Endothelial cell of coronary artery (primary cell): ENCODE measurements around the gene DLG1. TPM values are rescaled to one million over a fixed set of nuclear protein-coding genes. Genes with fewer than 3 reads are reported as not detected.

ENCODE experiments used
- total RNA-seq: library from RNA; depleted of rRNA; stranded (reverse); fragments of >200 nt; gene quantifications from 2 replicates; pipeline ENCODE4 v1.2.3, GENCODE V29; 2014

The DLG1 gene
- total RNA-seq: 42.2 and 97.8 TPM in 2 replicates

DNA sequence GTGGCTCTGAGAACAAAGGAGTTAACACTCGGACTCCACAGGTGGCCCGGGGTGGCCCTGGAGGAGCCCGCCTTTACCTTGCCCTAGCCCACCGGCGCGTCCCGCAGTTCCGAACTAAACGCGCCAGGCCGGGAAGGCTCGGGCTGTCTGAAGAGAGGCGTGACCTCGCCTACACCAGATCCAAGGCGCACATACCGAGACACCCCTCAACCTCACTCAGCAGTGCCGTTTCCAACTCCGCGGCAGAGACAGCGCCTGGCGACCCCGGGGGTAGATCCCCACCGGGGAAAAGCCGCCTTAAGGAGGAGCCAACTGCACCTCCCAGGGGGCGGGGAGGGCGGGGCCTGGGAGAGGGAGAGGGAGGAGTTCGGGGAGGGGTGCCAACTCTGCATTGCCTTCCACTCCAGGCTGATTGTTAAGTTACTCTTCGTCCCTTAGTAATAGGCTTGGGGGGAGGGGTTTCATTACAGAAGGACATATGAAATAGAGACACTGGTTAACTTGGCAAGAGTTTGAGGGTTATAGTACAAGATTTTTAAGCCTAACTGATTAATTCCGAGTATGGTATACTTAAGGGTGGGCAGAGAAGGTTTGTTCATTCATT lies at the start of gene DLG1:
DLG1 (minus strand) TSS at position 272 of the 604 bp plus-strand sequence. CDS start 1,408 bp downstream, outside the sequence.

DNA sequence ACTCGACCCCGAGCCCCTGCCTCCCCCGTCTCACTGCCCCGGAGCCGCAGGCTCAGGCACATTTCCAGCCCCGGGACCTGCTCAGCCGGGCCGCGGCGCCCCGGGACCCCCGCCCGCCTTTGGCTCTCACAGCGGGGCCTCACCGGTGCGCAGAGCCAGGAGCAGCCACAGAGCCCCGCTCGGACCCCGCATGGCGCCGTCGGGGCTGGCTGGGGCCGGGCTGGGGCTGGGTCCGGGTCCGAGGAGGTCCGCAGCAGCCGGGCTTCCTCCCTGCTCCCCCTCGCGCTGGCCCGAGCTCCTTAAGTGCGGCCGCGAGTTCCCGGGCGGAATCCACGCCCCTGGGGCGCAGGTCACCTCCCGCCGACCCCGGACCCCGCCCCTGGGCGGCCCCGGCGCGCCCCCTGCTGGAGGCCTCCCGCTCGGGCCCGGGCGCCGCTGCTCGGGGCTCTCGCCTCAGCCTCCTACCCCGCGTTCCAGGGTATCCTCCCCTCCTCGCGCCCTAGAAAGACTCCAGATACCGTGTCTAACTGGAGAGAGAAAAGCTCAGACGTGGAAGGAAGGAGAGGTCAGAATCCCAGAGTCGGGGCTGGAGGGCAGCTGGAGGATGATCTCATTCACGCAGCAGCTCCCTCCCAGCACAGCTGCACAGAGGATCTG lies 268.8 kb downstream of the DLG1 start, which contains the start of gene MELTF:
MELTF (minus strand) TSS at position 307 of the 657 bp plus-strand sequence; CDS start at position 192, 115 bp downstream.

